Neural crest cell (in vitro differentiated cells): ENCODE results near the gene MCUB. TPM values are rescaled to one million over a fixed set of nuclear protein-coding genes. Genes with fewer than 3 reads are reported as not detected.

Experiments
- DNase-seq: peaks from one replicate; pipeline ENCODE4 v3.0.0; 2021; ENCODE audit warnings: low read depth, mixed read lengths, low spot score
- H3K27ac Mint-ChIP-seq: one replicate; pipeline ENCODE4 v1.8.0; 2021; ENCODE audit warnings: mild to moderate bottlenecking, mixed read lengths; ENCODE audit not compliant: unreplicated experiment
- H3K27me3 Mint-ChIP-seq: 2 replicates; pipeline ENCODE4 v1.8.0; 2021; ENCODE audit warnings: low read depth, mild to moderate bottlenecking, mixed read lengths
- H3K36me3 Mint-ChIP-seq: 2 replicates; pipeline ENCODE4 v1.8.0; 2021; ENCODE audit warnings: low read depth, mild to moderate bottlenecking, mixed read lengths
- H3K4me1 Mint-ChIP-seq: 2 replicates; pipeline ENCODE4 v1.8.0; 2021; ENCODE audit warnings: mixed read lengths
- H3K4me3 Mint-ChIP-seq: one replicate; pipeline ENCODE4 v1.8.0; 2021; ENCODE audit warnings: mild to moderate bottlenecking, mixed read lengths
- H3K9me3 Mint-ChIP-seq: 2 replicates; pipeline ENCODE4 v1.8.0; 2021; ENCODE audit warnings: mixed read lengths
- CTCF ChIP-seq: fragments of 200-600 bp; sonication (generic); conservative IDR thresholded peaks from 2 replicates; pipeline ENCODE4 v1.5.0; 2021; ENCODE audit warnings: antibody characterized with exemption, mild to moderate bottlenecking
- total RNA-seq: library from RNA; stranded (reverse); gene quantifications from 2 replicates; pipeline ENCODE4 v1.2.1, GENCODE V29; 2021

MCUB gene
- total RNA-seq, 1 donor from 2014 or later, result 15.9 TPM

- peak overlapping the region; percentile 91 for H3K4me3 Mint-ChIP-seq
- peak overlapping the region; percentile 36 for H3K27ac Mint-ChIP-seq
- peaks cover 14% of the 10 kb centered on the region for H3K4me1 Mint-ChIP-seq
- no peak for DNase-seq
- no peaks in the 10 kb centered on the region for H3K9me3 Mint-ChIP-seq
- H3K36me3 Mint-ChIP-seq, result no peaks in the 10 kb centered on the region
- peaks cover 30% of the 10 kb centered on the region for H3K27me3 Mint-ChIP-seq
- TF ChIP-seq CTCF, result no peak
These were observed 170.8 kb downstream of the MCUB start for GRCh38 chr4:109730619-109731545.

- no peaks in the 10 kb centered on the region for H3K36me3 Mint-ChIP-seq
- no peak for TF ChIP-seq CTCF
- H3K27ac Mint-ChIP-seq, result no peak overlapping the region
- DNase-seq, result no peak
- H3K4me3 Mint-ChIP-seq, result no peak overlapping the region
- H3K4me1 Mint-ChIP-seq, result peaks cover 12% of the 10 kb centered on the region
- H3K9me3 Mint-ChIP-seq, result no peaks in the 10 kb centered on the region
- H3K27me3 Mint-ChIP-seq, result peaks cover 23% of the 10 kb centered on the region
These were observed 173.7 kb downstream of the MCUB start for GRCh38 chr4:109733728-109734127.

GRCh38 chr4:109735566-109736365, 175.7 kb downstream of the MCUB start:
- peaks cover 15% of the 10 kb centered on the region for H3K27me3 Mint-ChIP-seq
- no peak for DNase-seq
- H3K9me3 Mint-ChIP-seq, result no peaks in the 10 kb centered on the region
- TF ChIP-seq CTCF, result no peak
- no peaks in the 10 kb centered on the region for H3K36me3 Mint-ChIP-seq
- no peak overlapping the region for H3K27ac Mint-ChIP-seq
- no peaks in the 10 kb centered on the region for H3K4me1 Mint-ChIP-seq
- H3K4me3 Mint-ChIP-seq, result no peak overlapping the region

Other genes starting within 250 kb of the MCUB start
- 31.7 and 33.4 TPM in 2 replicates for gene SEC24B, start 126.4 kb upstream of the MCUB start, total RNA-seq
- 25.4 and 28.0 TPM in 2 replicates for gene CASP6, start 143.2 kb downstream of the MCUB start, total RNA-seq
- 13.5 and 15.5 TPM in 2 replicates for gene PLA2G12A, start 169.8 kb downstream of the MCUB start, total RNA-seq
- gene CFI, start 241.8 kb downstream of the MCUB start, total RNA-seq, result not detected in 2 replicates